Psoas muscle (tissue), 8 donors: ENCODE data around the gene TMIGD2. TPM values are rescaled to one million over a fixed set of nuclear protein-coding genes. Genes with fewer than 3 reads are reported as not detected.
"Not testable (repeated sequence)": the region's sequence is repeated elsewhere in the genome, so short reads cannot be mapped to it uniquely, and the experiment has no call there.

Experiments
- ATAC-seq, 4 donors: fragments of 200-7000 bp; cut with Tn5 transposase; one replicate each; pipeline ENCODE4 v1.9.1; 2020; ENCODE audit warnings: moderate library complexity in 3 of 4, mild to moderate bottlenecking in 2 of 4
- DNase-seq, 2 donors: peaks; one replicate each; pipeline ENCODE4 v3.0.0-alpha.2; 2020
- H3K27ac ChIP-seq: fragments of 200-600 bp; one replicate; pipeline ENCODE4 v1.8.0; 2022
- H3K27me3 ChIP-seq, 3 donors: fragments of 200-600 bp in 1 of 3; one replicate each; pipeline versions ENCODE4 v1.6.1 to v1.8.0; 2013 to 2022; ENCODE audit warnings: low read length in 2 of 3, mild to moderate bottlenecking in 2 of 3, moderate library complexity in 1 of 3; ENCODE audit not compliant: insufficient read depth in 3 of 3
- H3K36me3 ChIP-seq, 2 donors: fragments of 200-600 bp in 1 of 2; one replicate each; pipeline versions ENCODE4 v1.6.1 to v1.8.0; 2013 to 2022; ENCODE audit warnings: low read depth in 1 of 2, mild to moderate bottlenecking in 1 of 2, moderate library complexity in 1 of 2; ENCODE audit not compliant: insufficient read depth in 1 of 2
- H3K4me1 ChIP-seq: fragments of 200-600 bp; one replicate; pipeline ENCODE4 v1.8.0; 2022
- H3K4me3 ChIP-seq: fragments of 200-600 bp; one replicate; pipeline ENCODE4 v1.8.0; 2022; ENCODE audit warnings: mild to moderate bottlenecking
- H3K9me3 ChIP-seq: fragments of 200-600 bp; one replicate; pipeline ENCODE4 v1.8.0; 2022
- WGBS, 3 donors: extraction: QIAGEN DNeasy Blood & Tissue Kit; methylation state at CpG; one replicate each; pipeline versions ENCODE4 v1.1.6 to v1.1.7; 2013; 5-methylcytosine and 5-hydroxymethylcytosine counted together
- intact Hi-C, 2 donors: fragments of 100-400 bp; cut with DNase I; formaldehyde crosslinking; loops; one replicate each; pipeline versions ENCODE4 v1.11.0 to v1.14.2; 2022
- long read RNA-seq, 2 donors: library from polyadenylated mRNA; unstranded; transcript quantifications; one replicate each; pipeline ENCODE4 v2.0.0, GENCODE V29; 2021
- polyA plus RNA-seq, 3 donors: library from polyadenylated mRNA; stranded (reverse); fragments of 200-250 nt; gene quantifications; one replicate each; pipeline ENCODE4 v1.2.3, GENCODE V29; 2013
- total RNA-seq, 4 donors: library from RNA; stranded (reverse); fragmentation: NEBNext Ultra II Directional in 2 of 4; extraction: Animal tissue kit (Norgen Biotek cat#: 25700) in 2 of 4; gene quantifications; one replicate each; pipeline versions ENCODE4 v1.2.1 to v1.2.4, GENCODE V29; 2021 to 2023
- TF ChIP-seq, protein P1 (sequence below): fragments of 200-600 bp; IDR thresholded peaks from one replicate; pipeline ENCODE4 v1.8.0; 2022; ENCODE audit warnings: antibody characterized with exemption
- donor health status: healthy with polysubstance abuse.
- donor health status: DM: no; HTN: no; CAD: no; lungs with moderate emphysema.
- donor health status: Bipolar disorder and iron deficiency.
- donor health status: healthy.
- donor health status: DM: yes; HTN: yes; CAD: no.
- donor health status: DM: no; HTN: no; CAD: no.
- donor health status: DM: no; HTN: no; CAD: no.
- donor health status: DM: yes; HTN: yes; CAD: no.

Gene TMIGD2, protein sequence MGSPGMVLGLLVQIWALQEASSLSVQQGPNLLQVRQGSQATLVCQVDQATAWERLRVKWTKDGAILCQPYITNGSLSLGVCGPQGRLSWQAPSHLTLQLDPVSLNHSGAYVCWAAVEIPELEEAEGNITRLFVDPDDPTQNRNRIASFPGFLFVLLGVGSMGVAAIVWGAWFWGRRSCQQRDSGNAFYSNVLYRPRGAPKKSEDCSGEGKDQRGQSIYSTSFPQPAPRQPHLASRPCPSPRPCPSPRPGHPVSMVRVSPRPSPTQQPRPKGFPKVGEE
- total RNA-seq: under 1 TPM in 1 of 4 donors, not detected in 3; 0.20 TPM
- under 1 TPM in 2 of 3 donors, not detected in 1; 0.10 to 0.18 TPM for polyA plus RNA-seq
- long read RNA-seq, donor 1: 0 reads
- long read RNA-seq, donor 2: 0 reads

DNA sequence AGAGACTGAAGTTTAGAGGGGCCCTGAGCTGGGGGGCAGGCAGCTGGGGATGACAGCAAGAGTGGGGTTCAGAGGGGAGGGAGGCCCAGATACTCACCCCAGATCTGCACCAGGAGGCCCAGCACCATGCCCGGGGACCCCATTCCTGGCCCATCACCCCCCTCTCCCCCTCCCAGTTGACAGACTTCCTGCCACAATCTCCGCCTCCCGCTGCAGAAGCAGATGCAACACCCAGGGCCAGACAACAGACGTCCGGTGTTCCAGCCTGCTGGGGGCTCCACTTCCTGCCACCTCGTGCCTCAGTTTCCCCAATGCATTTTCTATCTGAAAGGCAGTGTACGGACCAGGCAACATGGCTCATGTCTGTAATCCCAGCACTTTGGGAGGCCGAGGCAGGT, at the start of gene TMIGD2:
TSS of gene TMIGD2 (minus strand) at position 147 of the 398 bp plus-strand sequence. CDS start at position 143, 4 bp downstream.
- Histone ChIP-seq H3K36me3 (no peaks in the 10 kb centered on the region), H3K27ac (no peak within 1 kb of the TSS), H3K27me3 (peaks cover 0 to 31% (median 8%) of the 10 kb centered on the region in 3 donors), H3K4me3 (no peak within 1 kb of the TSS), H3K9me3 (no peaks in the 10 kb centered on the region), H3K4me1 (no peaks in the 10 kb centered on the region)
- TF ChIP-seq, protein P1, sequence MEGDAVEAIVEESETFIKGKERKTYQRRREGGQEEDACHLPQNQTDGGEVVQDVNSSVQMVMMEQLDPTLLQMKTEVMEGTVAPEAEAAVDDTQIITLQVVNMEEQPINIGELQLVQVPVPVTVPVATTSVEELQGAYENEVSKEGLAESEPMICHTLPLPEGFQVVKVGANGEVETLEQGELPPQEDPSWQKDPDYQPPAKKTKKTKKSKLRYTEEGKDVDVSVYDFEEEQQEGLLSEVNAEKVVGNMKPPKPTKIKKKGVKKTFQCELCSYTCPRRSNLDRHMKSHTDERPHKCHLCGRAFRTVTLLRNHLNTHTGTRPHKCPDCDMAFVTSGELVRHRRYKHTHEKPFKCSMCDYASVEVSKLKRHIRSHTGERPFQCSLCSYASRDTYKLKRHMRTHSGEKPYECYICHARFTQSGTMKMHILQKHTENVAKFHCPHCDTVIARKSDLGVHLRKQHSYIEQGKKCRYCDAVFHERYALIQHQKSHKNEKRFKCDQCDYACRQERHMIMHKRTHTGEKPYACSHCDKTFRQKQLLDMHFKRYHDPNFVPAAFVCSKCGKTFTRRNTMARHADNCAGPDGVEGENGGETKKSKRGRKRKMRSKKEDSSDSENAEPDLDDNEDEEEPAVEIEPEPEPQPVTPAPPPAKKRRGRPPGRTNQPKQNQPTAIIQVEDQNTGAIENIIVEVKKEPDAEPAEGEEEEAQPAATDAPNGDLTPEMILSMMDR: no peak
- intact Hi-C loops: no loop called here
- no peak for DNase-seq
- no peak for ATAC-seq
- 56 to 74% (median 63%) methylated on average over 7 to 8 of the region's 8 CpGs for WGBS, 3 donors

DNA sequence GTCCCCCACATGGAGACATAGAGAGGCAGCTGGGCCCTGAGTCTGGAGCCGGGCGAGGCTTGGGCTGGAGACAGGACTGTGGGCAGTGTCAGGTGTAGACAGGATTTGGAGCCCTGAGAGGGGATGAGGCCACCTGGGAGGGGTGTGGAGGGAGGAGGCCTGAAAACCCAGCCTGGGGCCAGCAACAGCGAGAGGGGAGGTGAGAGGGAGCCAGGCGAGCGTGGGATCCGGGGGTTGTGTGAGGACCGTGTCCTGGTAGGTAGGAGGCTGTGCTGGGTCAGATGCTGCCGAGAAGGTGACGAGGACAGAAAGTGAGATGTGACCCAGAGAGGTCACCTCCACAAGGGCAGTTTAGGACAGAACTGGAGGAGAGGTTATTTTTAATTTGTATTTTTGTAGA, 48.5 kb upstream of the TMIGD2 start:
- Histone ChIP-seq H3K4me1 (no peaks in the 10 kb centered on the region), H3K27me3 (no peaks in the 10 kb centered on the region), H3K9me3 (no peaks in the 10 kb centered on the region), H3K27ac (no peak overlapping the region), H3K36me3 (peaks cover 0 to 17% of the 10 kb centered on the region in 2 donors), H3K4me3 (no peak overlapping the region)
- intact Hi-C loops: loop anchor here in 1 of 2 donors (2.0 kb wide), 1 partner anchor 82 kb away; no protein-coding TSS in a partner anchor
- ATAC-seq (peak in 1 of 4 donors; percentile 5), DNase-seq (no peak)
- WGBS, 3 donors: 91 to 97% (median 95%) methylated on average over 9 of the region's 9 CpGs
- TF ChIP-seq, protein P1: no peak

DNA sequence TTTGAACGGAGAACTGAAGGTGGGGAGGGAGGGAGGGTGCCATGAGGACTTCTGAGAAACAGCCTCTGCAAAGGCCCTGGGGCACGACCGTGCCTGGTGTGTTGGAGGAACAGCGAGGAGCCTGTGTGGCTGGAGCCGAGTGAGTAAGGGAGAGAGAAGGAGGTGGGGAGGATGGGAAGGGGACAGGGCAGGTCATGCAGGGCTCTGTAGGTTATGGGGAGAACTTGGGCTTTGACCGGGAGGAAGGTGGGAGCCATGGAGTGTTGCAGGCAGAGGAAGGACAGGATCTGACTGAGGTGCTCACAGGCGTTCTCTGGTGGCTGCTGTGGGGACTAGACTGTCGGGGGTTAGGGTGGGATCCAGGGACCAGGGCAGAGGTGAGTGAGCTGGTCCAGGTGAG, 47.9 kb upstream of the TMIGD2 start:
- TF ChIP-seq, protein P1: no peak
- Histone ChIP-seq H3K27ac (no peak overlapping the region), H3K27me3 (no peaks in the 10 kb centered on the region), H3K4me1 (no peaks in the 10 kb centered on the region), H3K9me3 (no peaks in the 10 kb centered on the region), H3K4me3 (no peak overlapping the region), H3K36me3 (peaks cover 0 to 17% of the 10 kb centered on the region in 2 donors)
- WGBS, 3 donors: 85 to 97% (median 90%) methylated on average over 8 of the region's 8 CpGs
- DNase-seq (no peak), ATAC-seq (no peak)
- intact Hi-C loops: loop anchor here in 1 of 2 donors (2.0 kb wide), 1 partner anchor 81 kb away; no protein-coding TSS in a partner anchor

DNA sequence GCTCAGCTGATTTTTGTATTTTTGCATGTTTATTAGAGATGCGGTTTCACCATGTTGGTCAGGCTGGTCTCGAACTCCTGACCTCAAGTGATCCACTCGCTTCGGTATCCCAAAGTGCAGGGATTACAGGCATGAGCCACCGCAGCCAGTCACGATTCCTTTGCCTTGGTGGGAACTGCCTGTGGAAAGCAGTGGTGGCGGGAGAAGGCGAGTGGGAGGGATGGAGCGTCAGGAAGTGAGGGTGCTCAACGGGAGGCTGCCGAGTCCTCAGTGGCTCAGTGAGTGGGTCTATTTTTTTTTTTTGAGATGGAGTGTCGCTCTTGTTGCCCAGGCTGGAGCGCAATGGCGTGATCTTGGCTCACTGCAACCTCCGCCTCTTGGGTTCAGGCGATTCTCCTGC, 47.0 kb upstream of the TMIGD2 start:
- H3K27me3 ChIP-seq, ATAC-seq, H3K9me3 ChIP-seq, H3K4me1 ChIP-seq, H3K27ac ChIP-seq, H3K4me3 ChIP-seq, DNase-seq, intact Hi-C loops: not testable (repeated sequence)
- WGBS, 3 donors: 92 to 96% (median 94%) methylated on average over 16 of the region's 16 CpGs
- H3K36me3 ChIP-seq: peaks cover 0 to 17% of the 10 kb centered on the region in 2 donors

DNA sequence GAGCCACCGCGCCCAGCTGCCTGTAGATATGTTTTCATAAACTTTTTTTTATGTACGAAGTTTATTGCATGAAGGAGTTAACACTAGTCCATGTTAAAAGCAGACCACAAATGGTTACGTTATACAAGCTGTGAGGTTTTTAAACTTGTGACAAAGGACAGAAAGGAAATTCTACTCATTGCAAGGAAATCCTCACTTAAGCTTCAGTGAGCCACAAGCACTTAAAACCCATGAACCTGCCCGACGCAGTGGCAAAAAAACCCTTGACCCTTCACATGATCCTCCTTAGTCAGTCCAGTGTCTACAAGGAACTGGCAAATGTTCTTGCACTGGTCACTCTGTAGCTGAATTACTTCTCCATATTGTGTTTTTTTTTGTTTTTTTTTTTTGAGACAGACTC, 45.3 kb upstream of the TMIGD2 start:
- H3K27me3 ChIP-seq: no peaks in the 10 kb centered on the region
- peaks cover 0 to 17% of the 10 kb centered on the region in 2 donors for H3K36me3 ChIP-seq
- 77 to 84% (median 84%) methylated on average over 6 of the region's 6 CpGs for WGBS, 3 donors
- no peaks in the 10 kb centered on the region for H3K9me3 ChIP-seq
- intact Hi-C loops: no loop called here
- DNase-seq (no peak), ATAC-seq (no peak)
- TF ChIP-seq, protein P1: no peak
- no peak overlapping the region for H3K4me3 ChIP-seq
- H3K4me1 ChIP-seq: peaks cover 5% of the 10 kb centered on the region
- H3K27ac ChIP-seq: no peak overlapping the region
